KBM-7 (cell line): ENCODE data around the gene CD70.
"Not testable (repeated sequence)": the region's sequence is repeated elsewhere in the genome, so short reads cannot be mapped to it uniquely, and the experiment has no call there.

Experiments used
- DNase-seq: peaks from one replicate; pipeline ENCODE4 v3.0.0-alpha.2; 2015
- in situ Hi-C: fragments of 300-500 bp; cut with MboI; formaldehyde crosslinking; loops from 2 replicates; pipeline ENCODE4 v1.14.3; 2020; ENCODE audit warnings: low sequenced_read_pairs, low pct_unique_long_range_greater_than_20kb, mixed read lengths

Gene CD70, protein sequence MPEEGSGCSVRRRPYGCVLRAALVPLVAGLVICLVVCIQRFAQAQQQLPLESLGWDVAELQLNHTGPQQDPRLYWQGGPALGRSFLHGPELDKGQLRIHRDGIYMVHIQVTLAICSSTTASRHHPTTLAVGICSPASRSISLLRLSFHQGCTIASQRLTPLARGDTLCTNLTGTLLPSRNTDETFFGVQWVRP

GRCh38 chr19:6590827-6591319, at the start of gene CD70:
Gene CD70 (minus strand): TSS chr19:6591150. CDS start chr19:6591002, 148 bp downstream.
- in situ Hi-C loops: no loop called here
- DNase-seq: no peak

GRCh38 chr19:6640333-6640732, 49.4 kb upstream of the CD70 start:
- in situ Hi-C loops: not testable (repeated sequence)

DNA sequence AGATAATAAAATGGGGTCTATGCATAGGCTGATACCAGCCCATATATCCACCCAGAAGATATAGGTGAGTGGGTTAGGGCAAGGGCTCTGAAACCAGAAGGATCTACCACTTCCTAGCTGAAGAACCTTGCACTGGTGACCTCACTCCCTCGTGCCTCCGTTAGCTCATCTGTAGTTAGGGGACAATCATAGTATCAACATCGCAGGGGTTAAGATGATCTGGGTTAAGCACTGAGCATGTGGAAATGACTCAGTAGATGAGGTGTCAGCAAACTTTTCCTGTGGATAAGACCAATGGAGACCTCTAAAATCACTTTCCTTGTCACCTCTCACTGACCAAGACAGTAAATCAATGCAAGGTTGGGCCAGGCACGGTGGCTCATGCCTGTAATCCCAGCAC, 48.5 kb upstream of the CD70 start:
- DNase-seq: no peak
- in situ Hi-C loops: no loop called here

More at GRCh38 chr19:6640333-6640732, 49.4 kb upstream of the CD70 start:
- not testable (repeated sequence) for DNase-seq

GRCh38 chr19:6633456-6633813, 42.5 kb upstream of the CD70 start:
- in situ Hi-C loops, DNase-seq: not testable (repeated sequence)

DNA sequence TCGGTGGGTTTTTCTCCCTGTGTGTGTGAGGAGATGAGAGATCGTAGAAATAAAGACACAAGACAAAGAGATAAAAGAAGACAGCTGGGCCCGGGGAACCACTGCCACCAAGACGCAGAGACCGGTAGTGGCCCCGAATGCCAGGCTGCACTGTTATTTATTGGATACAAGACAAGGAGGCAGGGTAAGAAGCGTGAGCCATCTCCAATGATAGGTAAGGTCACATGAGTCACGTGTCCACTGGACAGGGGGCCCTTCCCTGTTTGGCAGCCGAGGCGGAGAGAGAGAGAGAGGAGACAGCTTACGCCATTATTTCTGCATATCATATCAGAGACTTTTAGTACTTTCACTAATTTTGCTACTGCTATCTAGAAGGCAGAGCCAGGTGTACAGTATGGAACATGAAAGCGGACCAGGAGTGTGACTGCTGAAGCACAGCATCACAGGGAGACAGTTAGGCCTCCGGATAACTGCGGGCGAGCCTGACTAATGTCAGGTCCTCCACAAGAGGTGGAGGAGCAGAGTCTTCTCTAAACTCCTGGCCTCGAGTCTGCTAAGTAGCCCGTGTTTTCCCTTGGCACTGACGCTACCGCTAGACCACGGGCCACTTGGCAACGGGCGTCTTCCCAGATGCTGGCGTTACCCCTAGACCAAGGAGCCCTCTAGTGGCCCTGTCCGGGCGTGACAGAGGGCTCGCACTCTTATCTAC, 42.0 kb upstream of the CD70 start:
- in situ Hi-C loops: not testable (repeated sequence)
- DNase-seq: peak; percentile 77

DNA sequence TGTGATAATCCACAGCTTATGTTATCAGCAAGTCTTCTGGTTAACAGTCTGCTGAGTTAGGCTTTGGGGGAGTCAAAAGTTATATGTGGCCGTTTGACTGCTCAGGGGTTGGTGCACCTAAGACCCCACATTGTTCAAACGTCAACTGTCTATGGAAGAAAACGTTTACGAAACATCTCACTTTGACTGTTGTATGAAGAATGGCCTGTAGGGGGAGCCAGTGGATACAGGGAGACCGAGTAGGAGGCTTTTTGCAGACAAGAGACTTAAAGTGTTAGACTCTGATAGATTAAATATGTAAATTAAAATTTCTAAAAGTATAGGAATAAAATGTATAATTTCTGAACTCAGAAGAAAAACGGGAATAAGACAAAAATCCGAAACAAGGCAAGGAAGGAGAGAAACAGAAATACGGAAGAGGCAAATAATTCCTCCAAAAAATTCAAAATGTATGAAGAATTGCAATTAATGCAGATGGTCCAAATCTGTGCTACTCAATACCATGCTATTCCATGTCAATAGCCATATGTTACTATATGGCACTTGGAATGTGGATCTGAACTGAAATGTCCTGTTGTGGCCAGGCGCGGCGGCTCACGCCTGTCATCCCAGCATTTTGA, 41.2 kb upstream of the CD70 start:
- peak; percentile 89 for DNase-seq
- in situ Hi-C loops: no loop called here

GRCh38 chr19:6626764-6627163, 35.8 kb upstream of the CD70 start:
- in situ Hi-C loops: no loop called here
- no peak for DNase-seq

DNA sequence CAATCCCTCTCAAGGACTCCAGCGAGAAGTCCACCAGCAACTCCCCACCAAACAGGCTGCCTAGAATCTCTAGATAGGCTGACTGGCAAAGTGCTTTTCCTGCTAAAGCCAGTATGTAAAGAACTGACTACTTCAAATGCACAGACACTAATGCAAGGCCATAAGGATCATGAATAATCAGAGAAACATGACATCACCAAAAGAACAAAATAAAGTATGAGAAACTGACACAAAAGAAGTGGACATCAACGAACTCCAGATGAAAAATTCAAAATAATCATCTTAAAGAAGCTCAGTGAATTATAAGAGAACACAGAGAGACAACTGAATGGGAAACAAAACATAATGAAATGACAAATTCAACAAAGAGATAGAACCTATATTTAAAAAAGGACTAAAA, 26.4 kb upstream of the CD70 start:
- no peak for DNase-seq
- in situ Hi-C loops: no loop called here

- in situ Hi-C loops: no loop called here
- no peak for DNase-seq
Measured at GRCh38 chr19:6616011-6616410, 25.1 kb upstream of the CD70 start.

DNA sequence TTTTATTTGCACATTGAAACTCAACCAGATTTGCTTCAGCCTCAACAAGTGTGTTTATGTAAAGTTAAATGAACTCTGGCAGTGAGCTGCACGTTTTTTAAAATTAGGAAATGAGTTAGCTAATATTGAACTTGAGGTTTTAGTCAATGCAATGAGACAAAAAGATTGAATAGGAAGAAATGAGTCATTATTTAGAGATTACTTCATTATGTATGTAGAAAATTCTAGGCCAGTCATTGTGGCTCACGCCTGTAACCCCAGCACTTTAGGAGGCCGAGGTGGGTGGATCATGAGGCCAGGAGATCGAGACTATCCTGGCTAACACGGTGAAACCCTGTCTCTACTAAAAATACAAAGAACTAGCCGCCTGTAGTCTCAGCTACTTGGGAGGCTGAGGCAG, 22.8 kb upstream of the CD70 start:
- in situ Hi-C loops: no loop called here
- DNase-seq: no peak

- in situ Hi-C loops: no loop called here
- DNase-seq: no peak
Measured at GRCh38 chr19:6610934-6611852, 20.2 kb upstream of the CD70 start.

DNA sequence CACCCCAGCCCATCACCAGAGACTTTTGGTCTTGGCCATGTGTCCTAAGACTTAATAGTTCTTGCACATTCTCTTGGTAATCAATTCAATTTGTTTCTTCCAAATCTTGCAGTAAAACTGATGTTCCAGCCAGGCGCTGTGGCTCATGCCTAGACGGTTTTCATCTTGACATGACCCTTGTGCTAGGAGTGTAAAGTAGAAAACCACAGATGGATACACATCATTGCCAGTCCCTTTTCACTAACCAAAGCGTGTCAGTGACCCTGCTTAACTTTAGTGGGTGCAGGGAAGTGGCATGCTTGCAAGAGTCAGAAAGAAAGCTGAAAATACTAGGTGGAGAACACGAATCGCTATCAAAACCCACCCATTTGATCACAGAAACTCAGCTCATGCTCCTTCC, 18.0 kb upstream of the CD70 start:
- DNase-seq: no peak
- in situ Hi-C loops: no loop called here

DNA sequence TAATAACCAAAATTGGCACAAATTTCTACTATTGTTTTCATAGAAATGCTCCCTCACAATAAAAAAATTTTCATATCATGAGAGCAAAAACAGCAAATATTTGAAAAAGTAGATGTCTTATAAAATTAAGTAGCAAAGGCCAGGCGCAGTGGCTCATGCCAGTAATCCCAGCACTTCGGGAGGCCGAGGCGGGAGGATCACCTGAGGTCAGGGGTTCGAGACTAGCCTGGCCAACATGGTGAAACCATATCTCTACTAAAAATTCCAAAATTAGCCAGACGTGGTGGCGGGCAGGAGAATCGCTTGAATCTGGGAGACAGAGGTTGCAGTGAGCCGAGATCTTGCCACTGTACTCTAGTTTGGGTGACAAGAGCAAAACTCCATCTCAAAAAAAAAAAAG, 17.2 kb upstream of the CD70 start:
- DNase-seq, in situ Hi-C loops: not testable (repeated sequence)

GRCh38 chr19:6606276-6607070, 15.5 kb upstream of the CD70 start:
- in situ Hi-C loops, DNase-seq: not testable (repeated sequence)

- in situ Hi-C loops: no loop called here
- DNase-seq: no peak
Measured at GRCh38 chr19:6604906-6605305, 14.0 kb upstream of the CD70 start.

GRCh38 chr19:6602729-6603114, 11.8 kb upstream of the CD70 start:
- no peak for DNase-seq
- in situ Hi-C loops: no loop called here

GRCh38 chr19:6601537-6602052, 10.6 kb upstream of the CD70 start:
- in situ Hi-C loops, DNase-seq: not testable (repeated sequence)

DNA sequence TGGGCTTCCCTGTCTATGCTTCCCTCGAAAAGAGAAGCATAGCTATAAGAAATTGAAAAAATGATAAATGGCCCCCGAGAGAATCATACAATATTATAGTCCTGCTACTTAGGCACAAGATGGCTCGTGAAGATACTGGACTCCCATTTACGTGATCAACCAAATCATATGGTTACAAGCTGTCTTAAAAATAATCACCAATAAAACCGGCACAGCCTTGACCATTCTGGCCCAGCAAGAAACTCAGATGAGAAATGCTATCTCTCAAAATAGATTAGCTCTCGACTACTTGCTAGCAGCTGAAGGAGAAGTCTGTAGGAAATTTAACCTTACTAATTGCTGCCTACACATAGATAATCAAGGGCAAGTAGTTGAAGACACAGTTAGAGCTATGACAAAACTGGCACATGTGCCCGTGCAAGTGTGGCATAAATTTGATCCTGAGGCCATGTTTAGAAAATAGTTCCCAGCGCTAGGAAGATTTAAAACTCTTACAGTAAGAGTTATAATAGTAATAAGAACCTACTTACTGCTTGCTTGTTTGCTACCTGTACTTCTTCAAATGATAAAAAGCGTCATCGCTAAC, 10.1 kb upstream of the CD70 start:
- DNase-seq, in situ Hi-C loops: not testable (repeated sequence)
